ENCODE measurements around the gene FHOD3.

DNA sequence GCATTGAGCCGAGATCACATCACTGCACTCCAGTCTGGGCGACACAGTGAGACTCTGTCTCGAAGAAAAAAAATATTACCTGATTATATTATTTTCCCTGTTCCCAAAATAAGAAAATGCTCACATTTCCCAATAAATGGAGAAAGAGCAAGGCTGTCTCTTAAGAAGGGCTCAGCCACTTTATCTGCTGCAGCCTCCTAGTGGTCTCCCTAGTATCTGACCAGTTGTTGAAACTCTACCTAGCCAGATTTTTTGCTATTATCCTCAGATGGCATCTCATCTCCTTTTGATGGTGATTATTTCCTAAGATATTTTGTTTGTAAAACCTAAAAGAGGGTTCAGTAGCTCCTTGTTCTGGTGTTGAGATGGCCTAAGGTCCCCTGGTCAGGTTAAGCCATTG lies 417.0 kb downstream of the FHOD3 start:
- TF ChIP-seq, protein P1, sequence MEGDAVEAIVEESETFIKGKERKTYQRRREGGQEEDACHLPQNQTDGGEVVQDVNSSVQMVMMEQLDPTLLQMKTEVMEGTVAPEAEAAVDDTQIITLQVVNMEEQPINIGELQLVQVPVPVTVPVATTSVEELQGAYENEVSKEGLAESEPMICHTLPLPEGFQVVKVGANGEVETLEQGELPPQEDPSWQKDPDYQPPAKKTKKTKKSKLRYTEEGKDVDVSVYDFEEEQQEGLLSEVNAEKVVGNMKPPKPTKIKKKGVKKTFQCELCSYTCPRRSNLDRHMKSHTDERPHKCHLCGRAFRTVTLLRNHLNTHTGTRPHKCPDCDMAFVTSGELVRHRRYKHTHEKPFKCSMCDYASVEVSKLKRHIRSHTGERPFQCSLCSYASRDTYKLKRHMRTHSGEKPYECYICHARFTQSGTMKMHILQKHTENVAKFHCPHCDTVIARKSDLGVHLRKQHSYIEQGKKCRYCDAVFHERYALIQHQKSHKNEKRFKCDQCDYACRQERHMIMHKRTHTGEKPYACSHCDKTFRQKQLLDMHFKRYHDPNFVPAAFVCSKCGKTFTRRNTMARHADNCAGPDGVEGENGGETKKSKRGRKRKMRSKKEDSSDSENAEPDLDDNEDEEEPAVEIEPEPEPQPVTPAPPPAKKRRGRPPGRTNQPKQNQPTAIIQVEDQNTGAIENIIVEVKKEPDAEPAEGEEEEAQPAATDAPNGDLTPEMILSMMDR (IDR thresholded peaks at IDR 0.05): no peak
- TF ChIP-seq POLR2A (IDR thresholded peaks at IDR 0.05; ENCODE audit: low read depth) (no peak), POLR2AphosphoS5 (IDR thresholded peaks at IDR 0.05) (no peak), EP300 (IDR thresholded peaks at IDR 0.05) (no peak)

Data from esophagus muscularis mucosa (tissue), 4 donors.